Osteoblast (primary cell): ENCODE results near the gene TAF12. TPM values are rescaled to one million over a fixed set of nuclear protein-coding genes. Genes with fewer than 3 reads are reported as not detected.

Experiments
- DNase-seq: peaks from one replicate; pipeline ENCODE4 v3.0.0; 2011; ENCODE audit warnings: low spot score, mixed read lengths; ENCODE audit not compliant: insufficient read length; ENCODE audit errors: missing footprints
- H2AFZ ChIP-seq: 2 replicates; pipeline ENCODE4 v1.6.0; 2011; ENCODE audit warnings: mild to moderate bottlenecking, low read length
- H3K27ac ChIP-seq: 2 replicates; pipeline ENCODE4 v1.5.1; 2011; ENCODE audit warnings: mild to moderate bottlenecking, low read depth, low read length, moderate library complexity
- H3K27me3 ChIP-seq: 2 replicates; pipeline ENCODE4 v1.6.0; 2012; ENCODE audit warnings: mild to moderate bottlenecking, control low read depth, inconsistent platforms, low read length, moderate library complexity; ENCODE audit not compliant: insufficient read depth
- H3K36me3 ChIP-seq: 2 replicates; pipeline ENCODE4 v1.5.1; 2011; ENCODE audit warnings: mild to moderate bottlenecking, low read length, control low read depth, moderate library complexity; ENCODE audit not compliant: insufficient read depth
- H3K4me1 ChIP-seq: 2 replicates; pipeline ENCODE4 v1.5.1; 2011; ENCODE audit warnings: mild to moderate bottlenecking, low read length, control low read depth, moderate library complexity; ENCODE audit not compliant: insufficient read depth
- H3K4me2 ChIP-seq: 2 replicates; pipeline ENCODE4 v1.6.0; 2011; ENCODE audit warnings: mild to moderate bottlenecking, low read length; ENCODE audit not compliant: insufficient read depth
- H3K4me3 ChIP-seq: fragments of 200-600 bp; sonication (generic); 3 replicates; pipeline ENCODE4 v1.5.1; 2012; ENCODE audit warnings: mild to moderate bottlenecking, low read length, inconsistent platforms; ENCODE audit not compliant: insufficient read depth
- H3K79me2 ChIP-seq: 2 replicates; pipeline ENCODE4 v1.6.0; 2012; ENCODE audit warnings: mild to moderate bottlenecking, low read length, control low read depth, inconsistent platforms; ENCODE audit not compliant: insufficient read depth
- H3K9me3 ChIP-seq: 2 replicates; pipeline ENCODE4 v1.5.1; 2011; ENCODE audit warnings: low read depth, low read length, control low read depth
- H4K20me1 ChIP-seq: 2 replicates; pipeline ENCODE4 v1.6.0; 2012; ENCODE audit warnings: mild to moderate bottlenecking, low read length, control low read depth; ENCODE audit not compliant: insufficient read depth
- CTCF ChIP-seq: IDR thresholded peaks from 2 replicates; pipeline ENCODE4 v1.5.1; 2011; ENCODE audit warnings: mild to moderate bottlenecking, low read depth, low read length, moderate library complexity; ENCODE audit errors: extremely low read depth
- total RNA-seq: library from RNA; depleted of rRNA; stranded (reverse); fragments of >200 nt; gene quantifications from 2 replicates; pipeline ENCODE4 v1.2.3, GENCODE V29; 2012

TAF12 gene
- total RNA-seq, 1 donor = 29.0 TPM

GRCh38 chr1:28571911-28572310, 71.0 kb downstream of the TAF12 start:
- Histone ChIP-seq H3K4me2 (no peak overlapping the region), H3K4me3 (no peak overlapping the region), H3K9me3 (no peaks in the 10 kb centered on the region), H3K36me3 (peaks cover 38% of the 10 kb centered on the region), H3K27me3 (no peaks in the 10 kb centered on the region), H3K79me2 (no peaks in the 10 kb centered on the region), H3K27ac (no peak overlapping the region), H3K4me1 (no peaks in the 10 kb centered on the region), H2AFZ (no peak overlapping the region), H4K20me1 (no peaks in the 10 kb centered on the region)
- peak; percentile 37 for DNase-seq
- TF ChIP-seq CTCF = no peak

DNA sequence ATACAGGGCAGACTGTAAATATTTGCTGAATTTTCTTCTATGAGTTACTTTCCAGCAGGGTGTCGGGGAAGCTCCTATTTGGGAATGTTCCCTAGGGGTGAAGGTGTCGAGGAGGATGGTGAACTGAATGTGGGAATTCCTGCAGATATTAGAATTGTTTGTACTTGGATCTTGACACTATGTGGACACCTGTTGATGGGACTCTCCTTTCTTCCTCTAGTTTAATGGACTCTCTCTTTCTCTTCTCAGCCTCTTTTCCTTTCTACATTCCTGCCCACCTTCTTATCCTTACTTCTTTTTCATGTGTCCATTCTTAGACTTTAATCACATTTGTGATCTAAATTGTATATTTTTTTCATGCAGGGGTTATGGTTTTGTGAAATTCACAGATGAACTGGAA, 75.9 kb downstream of the TAF12 start:
- no peaks in the 10 kb centered on the region for H3K79me2 ChIP-seq
- H3K4me3 ChIP-seq = no peak overlapping the region
- no peak overlapping the region for H3K27ac ChIP-seq
- H3K36me3 ChIP-seq = peaks cover 52% of the 10 kb centered on the region
- no peaks in the 10 kb centered on the region for H4K20me1 ChIP-seq
- no peaks in the 10 kb centered on the region for H3K27me3 ChIP-seq
- H2AFZ ChIP-seq = no peak overlapping the region
- H3K4me1 ChIP-seq = no peaks in the 10 kb centered on the region
- H3K4me2 ChIP-seq = no peak overlapping the region
- no peak for DNase-seq
- TF ChIP-seq CTCF = no peak
- no peaks in the 10 kb centered on the region for H3K9me3 ChIP-seq

DNA sequence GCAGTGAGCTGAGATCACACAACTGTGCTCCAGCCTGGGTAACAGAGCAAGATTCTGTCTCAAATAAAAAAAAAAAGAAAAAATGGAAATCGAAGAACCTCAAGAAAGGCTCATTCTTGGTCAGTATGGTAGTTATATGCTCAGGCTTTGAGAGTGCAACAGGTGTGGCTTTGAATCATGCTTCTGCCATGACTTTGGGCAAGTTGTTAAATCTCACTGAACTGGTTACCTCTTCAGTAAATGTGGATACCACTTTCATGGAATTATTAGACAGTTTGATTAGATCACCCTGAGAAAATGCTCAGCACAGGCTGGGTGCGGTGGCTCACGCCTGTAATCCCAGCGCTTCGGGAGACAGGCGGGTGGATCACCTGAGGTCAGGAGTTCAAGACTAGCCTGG, 77.1 kb downstream of the TAF12 start:
- no peaks in the 10 kb centered on the region for H4K20me1 ChIP-seq
- H3K27ac ChIP-seq = no peak overlapping the region
- peaks cover 50% of the 10 kb centered on the region for H3K36me3 ChIP-seq
- no peaks in the 10 kb centered on the region for H3K4me1 ChIP-seq
- no peak for DNase-seq
- no peak overlapping the region for H3K4me2 ChIP-seq
- no peaks in the 10 kb centered on the region for H3K79me2 ChIP-seq
- no peak overlapping the region for H3K4me3 ChIP-seq
- no peaks in the 10 kb centered on the region for H3K27me3 ChIP-seq
- H2AFZ ChIP-seq = no peak overlapping the region
- no peaks in the 10 kb centered on the region for H3K9me3 ChIP-seq
- no peak for TF ChIP-seq CTCF

DNA sequence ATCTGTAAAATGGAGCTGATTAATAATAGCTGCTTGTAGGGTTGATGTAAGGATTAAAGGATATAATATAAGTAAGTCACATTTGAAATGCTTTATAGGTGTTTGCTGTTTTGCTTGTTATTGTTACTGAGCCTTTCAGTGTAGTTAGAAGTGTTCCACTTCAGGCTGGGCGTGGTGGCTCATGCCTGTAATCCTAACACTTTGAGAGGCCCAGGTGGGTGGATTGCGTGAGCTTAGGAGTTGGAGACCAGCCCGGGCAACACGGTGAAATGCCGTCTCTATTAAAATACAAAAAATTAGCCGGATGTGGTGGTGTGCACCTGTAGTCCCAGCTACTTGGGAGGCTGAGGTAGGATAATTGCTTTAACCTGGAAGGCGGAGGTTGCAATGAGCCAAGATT, 77.8 kb downstream of the TAF12 start:
- Histone ChIP-seq H4K20me1 (no peaks in the 10 kb centered on the region), H3K9me3 (no peaks in the 10 kb centered on the region), H2AFZ (no peak overlapping the region), H3K4me1 (no peaks in the 10 kb centered on the region), H3K27ac (no peak overlapping the region), H3K4me3 (no peak overlapping the region), H3K27me3 (no peaks in the 10 kb centered on the region), H3K36me3 (peaks cover 51% of the 10 kb centered on the region), H3K79me2 (no peaks in the 10 kb centered on the region), H3K4me2 (no peak overlapping the region)
- no peak for DNase-seq
- TF ChIP-seq CTCF = no peak
